SK-N-SH treated with all-trans-retinoic acid at 6 μM for 48 hours (cell line): Measurements from ENCODE around the gene CZIB.

Experiments
- ARNTL ChIP-seq: fragments of 450-650 bp; formaldehyde crosslinking; IDR thresholded peaks from 2 replicates; pipeline ENCODE4 v1.5.0; 2020; ENCODE audit warnings: low read depth, mild to moderate bottlenecking, moderate library complexity, borderline replicate concordance
- CREB5 ChIP-seq: fragments of 250-450 bp; sonication (Bioruptor Pico); IDR thresholded peaks from 2 replicates; pipeline ENCODE4 v1.5.1; 2020; ENCODE audit warnings: low read depth, mild to moderate bottlenecking, moderate library complexity
- CSDC2 ChIP-seq: fragments of 250-450 bp; sonication (Bioruptor Pico); IDR thresholded peaks from 2 replicates; pipeline ENCODE4 v1.5.0; 2020; ENCODE audit warnings: mild to moderate bottlenecking, moderate library complexity
- ESRRG ChIP-seq: fragments of 250-450 bp; sonication (Bioruptor Pico); IDR thresholded peaks from 2 replicates; pipeline ENCODE4 v1.6.1; 2021; ENCODE audit warnings: mild to moderate bottlenecking
- ISL1 ChIP-seq: fragments of 250-450 bp; sonication (Bioruptor Pico); IDR thresholded peaks from 2 replicates; pipeline ENCODE4 v2.1.2; 2022; ENCODE audit warnings: mild to moderate bottlenecking, moderate library complexity
- PATZ1 ChIP-seq: fragments of 250-450 bp; sonication (Bioruptor Pico); IDR thresholded peaks from 2 replicates; pipeline ENCODE4 v1.8.0; 2020; ENCODE audit warnings: mild to moderate bottlenecking, moderate library complexity, borderline replicate concordance
- PPARA ChIP-seq: fragments of 250-450 bp; sonication (Bioruptor Pico); IDR thresholded peaks from 2 replicates; pipeline ENCODE4 v1.5.0; 2020; ENCODE audit warnings: mild to moderate bottlenecking, borderline replicate concordance
- RARB ChIP-seq: fragments of 250-450 bp; sonication (Bioruptor Pico); IDR thresholded peaks from 2 replicates; pipeline ENCODE4 v1.8.0; 2021; ENCODE audit warnings: mild to moderate bottlenecking, moderate library complexity
- TOX ChIP-seq: fragments of 250-450 bp; sonication (Bioruptor Pico); IDR thresholded peaks from 2 replicates; pipeline ENCODE4 v1.8.0; 2021; ENCODE audit warnings: mild to moderate bottlenecking, moderate library complexity, borderline replicate concordance
- ZFP3 ChIP-seq: fragments of 250-450 bp; sonication (Bioruptor Pico); IDR thresholded peaks from 2 replicates; pipeline ENCODE4 v1.5.0; 2020; ENCODE audit warnings: mild to moderate bottlenecking, moderate library complexity
- ZNF70 ChIP-seq: fragments of 450-650 bp; formaldehyde crosslinking; IDR thresholded peaks from 2 replicates; pipeline ENCODE4 v1.5.0; 2020; ENCODE audit warnings: mild to moderate bottlenecking, moderate library complexity
- ZNF8 ChIP-seq: fragments of 450-650 bp; formaldehyde crosslinking; IDR thresholded peaks from 2 replicates; pipeline ENCODE4 v1.5.0; 2020; ENCODE audit warnings: mild to moderate bottlenecking, moderate library complexity

DNA sequence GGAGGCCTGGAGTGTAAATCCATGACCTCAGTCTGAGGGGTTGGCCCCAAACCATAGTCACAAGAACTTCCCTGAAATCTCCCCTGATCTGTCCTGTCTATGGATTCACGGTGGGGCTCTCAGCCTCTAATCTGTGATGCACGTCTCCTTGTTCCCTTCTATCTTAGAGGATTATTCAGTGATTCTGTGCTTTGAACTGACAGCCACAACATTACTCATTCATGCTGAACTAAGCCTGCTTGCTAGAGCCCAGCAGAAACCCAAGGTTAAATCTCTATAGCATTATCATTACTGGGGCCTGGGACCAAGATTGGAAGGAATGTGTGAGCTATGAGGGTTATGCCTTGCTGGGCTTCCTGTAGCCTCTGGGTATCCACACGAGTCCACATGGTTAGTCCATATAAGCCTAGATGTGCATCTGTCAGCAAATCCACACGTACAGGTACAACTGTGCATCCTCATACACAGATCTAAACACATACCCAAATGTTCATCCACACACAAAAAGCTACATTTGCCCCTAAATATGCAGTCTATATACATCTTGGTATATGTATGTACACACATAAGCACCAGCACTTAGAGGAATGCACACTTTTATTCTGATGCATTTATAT, 40.3 kb upstream of the CZIB start:
- TF ChIP-seq TOX (CRISPR knock-in tag), result no peak
- no peak for TF ChIP-seq ZNF8
- no peak for TF ChIP-seq CSDC2 (CRISPR knock-in tag)
- no peak for TF ChIP-seq ZFP3 (CRISPR knock-in tag)
- no peak for TF ChIP-seq CREB5 (CRISPR knock-in tag)
- TF ChIP-seq ZNF70 (CRISPR knock-in tag), result no peak
- no peak for TF ChIP-seq ESRRG (CRISPR knock-in tag)
- TF ChIP-seq ISL1 (CRISPR knock-in tag), result no peak
- TF ChIP-seq PATZ1 (CRISPR knock-in tag), result no peak
- TF ChIP-seq ARNTL (CRISPR knock-in tag), result no peak
- no peak for TF ChIP-seq RARB (CRISPR knock-in tag)
- TF ChIP-seq PPARA (CRISPR knock-in tag), result no peak
